NCI-H128 (cell line): ENCODE measurements around the gene USH1G.
"Not testable (repeated sequence)": the region's sequence is repeated elsewhere in the genome, so short reads cannot be mapped to it uniquely, and the experiment has no call there.

Experiments used
- DNase-seq: peaks from one replicate; lab custom pipeline; 2025; ENCODE audit not compliant: unreplicated experiment; lab: John Stamatoyannopoulos, UW

USH1G gene

DNA sequence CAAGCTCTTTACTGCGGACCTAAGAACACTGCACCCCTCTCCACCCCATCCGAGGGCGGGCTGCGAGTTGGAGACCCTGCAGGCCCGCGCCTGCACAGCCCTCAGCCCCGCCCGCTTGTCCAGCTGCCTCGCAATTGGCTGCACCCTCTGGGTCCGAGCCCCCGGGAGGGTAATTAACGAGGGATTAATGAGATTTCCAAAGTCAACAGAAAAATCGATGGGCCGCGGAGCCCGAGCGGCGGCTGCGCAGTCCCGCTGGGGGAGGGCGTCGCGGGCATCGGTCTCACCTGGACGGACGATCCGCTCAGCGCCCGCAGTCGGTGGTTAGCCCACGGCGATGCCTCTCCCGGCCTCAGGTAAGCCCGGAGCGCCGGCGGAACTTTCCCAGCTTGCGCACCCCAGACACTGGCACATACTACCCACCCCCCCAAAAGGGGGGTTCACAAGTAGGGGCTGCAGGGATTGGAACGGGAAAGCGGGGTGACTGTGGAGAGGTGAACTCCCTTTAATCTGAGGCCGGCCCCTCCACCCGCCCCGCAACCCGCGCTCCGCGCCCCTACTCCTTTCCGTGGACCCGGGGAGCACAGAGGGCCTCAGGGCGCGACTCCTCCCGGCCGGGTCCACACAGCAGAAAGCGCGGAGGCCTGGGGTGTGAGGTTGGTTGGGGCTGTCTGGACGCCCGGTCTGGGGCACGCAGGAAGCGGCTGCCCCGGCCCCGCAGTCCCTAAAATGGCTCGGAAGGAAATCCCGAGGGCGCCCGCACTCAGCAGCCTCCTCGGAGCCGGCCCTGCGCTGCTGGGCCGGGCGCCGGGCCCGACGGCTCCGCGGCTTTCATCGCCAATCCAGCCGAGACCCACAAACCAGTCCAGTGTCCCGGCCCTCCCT, 12.8 kb upstream of the USH1G start, which contains the start of gene OTOP3:
OTOP3 (plus strand) TSS at position 314 of the 885 bp plus-strand sequence; CDS start at position 338, 24 bp downstream.
- DNase-seq: no peak

DNA sequence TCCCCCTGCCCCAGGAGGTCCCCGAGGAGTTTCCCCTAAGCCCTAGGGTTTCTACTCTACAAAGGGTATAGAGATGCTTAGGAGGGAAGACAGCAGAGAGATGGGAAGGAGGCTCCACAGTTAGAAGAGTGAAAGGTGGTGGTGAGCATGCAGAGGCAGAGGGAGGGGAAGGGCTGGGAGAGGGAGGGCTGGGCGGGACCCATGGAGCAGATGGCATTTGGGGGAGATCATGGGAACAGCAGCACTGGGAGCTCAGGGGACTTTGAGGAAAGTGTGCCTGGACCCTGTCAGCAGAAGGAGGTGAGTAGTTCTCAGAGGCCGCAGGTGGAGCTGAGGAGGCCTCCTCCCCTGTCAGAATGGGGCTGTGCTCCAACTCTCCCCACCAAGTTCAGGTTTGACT, 12.0 kb upstream of the USH1G start:
- DNase-seq: no peak

- DNase-seq: no peak
These were observed 7.5 kb upstream of the USH1G start for GRCh38 chr17:74930535-74931036.

DNA sequence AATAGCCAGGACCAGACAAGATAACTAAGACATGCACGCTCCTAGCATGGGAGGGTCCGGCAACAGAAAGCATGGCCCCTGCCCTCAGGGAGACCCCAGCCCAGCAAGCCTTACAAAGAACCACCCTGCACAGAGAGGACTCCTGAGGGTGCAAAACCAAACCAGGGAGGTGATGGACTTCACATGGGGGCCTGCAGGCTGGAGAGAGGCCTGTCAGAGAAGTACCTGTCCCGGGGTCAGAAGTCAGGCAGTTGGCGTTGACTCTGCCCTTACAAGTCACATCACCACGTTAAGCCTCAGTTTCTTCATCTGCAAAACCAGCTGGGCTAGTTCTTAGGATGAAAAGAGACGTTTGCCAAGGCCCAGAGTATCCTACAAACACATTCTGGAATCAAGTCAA, 5.7 kb upstream of the USH1G start:
- no peak for DNase-seq

DNA sequence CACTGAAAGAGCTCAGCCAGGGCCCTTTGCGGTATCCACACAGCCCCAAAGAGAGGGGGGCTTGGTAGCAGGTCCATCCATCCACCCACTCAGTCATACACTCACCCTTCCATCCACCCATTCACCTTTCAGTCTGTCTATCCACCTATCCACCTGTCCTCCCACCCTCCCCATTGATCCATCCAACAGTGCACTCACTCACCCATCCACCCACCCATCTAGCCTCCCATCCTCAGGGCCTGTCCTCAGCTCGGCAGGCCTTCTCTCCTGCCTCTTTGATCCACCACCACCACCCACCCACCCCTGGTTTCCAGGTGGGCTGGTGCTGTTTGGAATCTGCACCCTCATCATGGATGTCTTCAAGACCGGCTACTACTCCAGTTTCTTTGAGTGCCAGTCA, 2.2 kb upstream of the USH1G start:
- DNase-seq: no peak

GRCh38 chr17:74924250-74924948, 1.3 kb upstream of the USH1G start, which contains the start of gene OTOP2:
OTOP2 (plus strand) TSS chr17:74924273; CDS start chr17:74924633, 360 bp downstream.
- DNase-seq: no peak

DNA sequence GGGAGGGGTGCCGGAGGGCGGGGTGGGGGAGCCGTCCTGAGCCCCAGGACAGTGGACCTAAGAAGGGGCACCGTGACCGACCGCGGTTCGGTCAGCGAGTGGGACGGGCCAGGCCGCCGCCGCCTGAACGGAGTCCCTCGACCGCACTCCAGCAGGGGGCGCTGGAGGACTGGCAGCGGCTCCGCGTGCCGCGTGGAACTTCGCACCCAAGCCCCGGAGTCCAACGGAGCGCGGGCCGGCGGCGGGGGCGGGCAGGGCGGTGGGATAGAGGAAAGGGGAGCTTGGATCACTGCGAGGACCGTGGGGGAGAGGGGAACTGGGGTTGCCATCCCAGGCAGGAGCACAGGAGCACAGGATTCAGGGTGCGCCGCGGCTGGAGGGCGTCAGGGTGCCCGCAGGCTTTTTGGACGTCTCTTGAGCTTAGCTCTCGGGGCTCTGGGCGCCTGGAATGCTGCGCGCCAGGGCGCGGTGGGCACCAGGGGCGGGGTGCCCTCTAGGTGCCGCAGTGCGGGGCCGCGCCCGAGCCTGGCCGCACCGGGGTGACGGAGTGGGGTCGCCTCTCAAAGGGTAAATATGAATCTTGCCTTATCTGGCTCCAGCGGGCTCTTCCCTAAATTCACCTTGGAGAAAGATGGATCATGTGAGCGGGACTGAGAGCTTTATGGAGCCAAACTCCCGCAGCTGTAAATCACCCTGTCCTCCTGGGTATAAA, 639 bp upstream of the USH1G start:
- no peak for DNase-seq

DNA sequence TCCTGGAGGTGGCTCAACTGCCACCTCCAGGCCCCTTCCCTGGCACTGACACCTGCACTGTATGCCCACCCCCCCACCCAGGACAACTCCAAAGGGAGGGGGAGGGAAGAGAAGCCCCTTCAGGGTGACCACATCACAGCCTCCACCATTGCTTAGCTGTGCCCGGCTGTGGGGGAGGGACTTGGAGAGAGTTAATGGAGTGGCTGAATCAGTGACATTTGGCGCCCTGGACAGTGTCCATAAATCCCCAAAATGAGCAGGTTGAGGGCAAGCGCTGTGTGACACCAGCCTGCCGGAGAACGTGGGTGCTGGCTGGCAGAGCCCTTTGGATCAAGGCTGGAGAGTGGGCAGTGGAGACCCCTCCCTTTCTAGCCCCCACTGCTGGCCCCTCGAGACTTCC, 883 bp downstream of the USH1G start:
- no peak for DNase-seq

DNA sequence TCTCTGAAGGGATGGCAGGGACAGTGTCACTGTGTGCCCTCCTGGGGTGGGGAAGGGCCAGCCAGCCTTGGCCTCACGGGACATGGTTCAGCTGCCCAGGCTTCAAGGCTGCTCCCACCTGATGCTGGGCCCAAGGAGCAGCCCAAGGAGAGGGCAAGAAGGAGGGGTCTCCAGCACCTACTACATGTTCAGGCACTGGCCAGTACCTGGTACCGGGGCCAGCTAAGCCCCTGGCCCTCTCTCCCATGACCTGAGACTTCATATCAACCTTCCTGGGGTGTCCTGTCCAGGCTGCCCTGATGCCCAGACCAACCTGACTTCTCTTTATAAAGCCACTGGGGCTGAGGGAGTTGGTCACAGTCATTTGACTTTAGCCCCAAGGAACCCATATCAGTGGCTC, 1.3 kb downstream of the USH1G start:
- no peak for DNase-seq

- DNase-seq: no peak
These were observed 1.9 kb downstream of the USH1G start for GRCh38 chr17:74921026-74921681.

DNA sequence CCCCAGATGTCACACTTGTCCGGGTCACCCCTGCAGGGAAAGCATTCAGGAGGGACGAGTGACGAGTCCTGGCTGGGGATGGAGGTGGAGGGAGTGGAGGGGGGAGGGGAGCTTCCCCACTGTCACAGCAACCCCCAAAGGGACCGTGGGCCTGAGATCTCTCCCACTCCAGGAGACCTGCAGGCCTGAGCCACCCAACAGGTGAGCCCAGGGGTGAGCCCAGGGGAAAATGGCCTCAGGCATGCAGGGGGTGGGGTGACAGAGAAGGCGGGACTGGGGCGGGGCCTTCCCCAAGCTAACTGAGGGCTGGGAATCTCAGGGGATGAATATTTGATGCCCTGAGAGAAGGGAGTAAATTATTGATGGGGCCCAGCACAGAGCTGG, 2.4 kb downstream of the USH1G start:
- no peak for DNase-seq

DNA sequence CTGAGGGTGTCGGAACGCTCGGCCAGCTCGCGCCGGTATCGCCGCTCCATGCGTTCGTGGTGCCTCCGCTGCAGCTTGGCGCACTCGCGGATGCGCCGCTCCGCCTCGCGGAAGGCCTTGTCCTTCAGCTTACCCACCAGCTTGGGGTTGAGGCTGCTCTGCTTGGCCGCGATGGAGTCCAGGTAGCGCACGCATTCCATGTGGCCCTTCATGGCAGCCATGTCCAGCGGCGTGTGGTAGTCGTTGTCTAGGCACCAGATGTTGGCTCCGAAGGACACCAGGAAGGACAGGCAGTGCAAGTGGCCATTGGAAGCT, 2.8 kb downstream of the USH1G start:
- no peak for DNase-seq

DNA sequence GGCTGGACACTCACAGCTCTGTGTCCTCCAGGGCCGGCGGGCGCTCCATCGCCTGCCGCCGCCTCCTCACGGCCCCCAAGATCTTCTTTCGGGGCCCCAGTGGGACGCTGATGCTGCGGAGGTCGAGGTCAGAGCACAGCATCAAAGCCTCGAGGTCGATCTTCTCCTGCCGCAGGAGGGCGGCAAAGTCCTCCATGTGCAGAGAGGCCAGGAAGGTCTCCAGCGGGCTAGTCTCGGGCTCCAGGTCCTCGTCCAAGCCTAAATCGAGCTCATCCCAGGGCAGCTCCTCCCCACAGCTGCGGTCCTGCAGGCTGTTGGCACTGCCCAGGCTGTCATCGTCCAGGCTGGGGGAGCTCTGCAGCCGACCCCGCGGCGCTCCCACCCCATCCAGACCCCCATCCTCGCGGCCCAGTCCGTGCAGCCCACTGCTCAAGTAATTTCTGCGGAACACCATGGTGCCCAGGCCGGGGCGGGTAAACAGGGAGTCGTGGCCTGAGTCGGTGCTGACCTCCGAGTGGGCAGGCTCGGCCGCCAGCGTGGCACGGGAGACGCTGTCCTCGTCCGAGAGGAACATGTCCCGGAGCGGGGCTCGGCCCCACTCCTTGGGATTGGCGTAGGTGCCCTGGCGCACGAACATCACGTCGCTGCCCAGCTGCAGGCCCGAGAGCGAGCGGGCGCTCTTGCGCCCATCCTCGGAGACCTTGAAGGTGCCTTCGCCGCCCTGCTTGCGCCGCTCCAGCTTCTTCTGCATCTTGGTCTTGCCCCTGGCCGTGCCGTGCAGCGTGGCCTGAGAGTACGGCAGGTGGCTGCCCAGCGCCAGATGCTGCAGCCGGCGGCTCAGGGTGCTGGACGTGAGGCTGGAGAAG, 3.4 kb downstream of the USH1G start:
- DNase-seq: no peak

GRCh38 chr17:74918906-74919305, 4.1 kb downstream of the USH1G start:
- no peak for DNase-seq

- no peak for DNase-seq
These were observed 5.6 kb downstream of the USH1G start for GRCh38 chr17:74917430-74917829.

DNA sequence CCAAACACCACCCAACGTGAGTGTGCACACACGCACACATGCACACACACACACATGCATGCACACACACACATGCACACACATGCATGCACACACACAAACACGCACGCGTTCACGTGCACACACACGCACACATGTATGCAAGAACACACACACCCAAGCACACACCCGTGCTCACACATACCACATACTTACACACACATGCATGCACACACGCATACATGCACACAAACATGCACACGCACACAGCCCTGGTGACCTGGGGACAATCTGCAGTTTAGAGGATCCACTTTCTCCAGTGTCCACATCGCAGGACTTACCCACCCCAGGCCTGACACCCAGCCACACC, 6.2 kb downstream of the USH1G start:
- no peak for DNase-seq

DNA sequence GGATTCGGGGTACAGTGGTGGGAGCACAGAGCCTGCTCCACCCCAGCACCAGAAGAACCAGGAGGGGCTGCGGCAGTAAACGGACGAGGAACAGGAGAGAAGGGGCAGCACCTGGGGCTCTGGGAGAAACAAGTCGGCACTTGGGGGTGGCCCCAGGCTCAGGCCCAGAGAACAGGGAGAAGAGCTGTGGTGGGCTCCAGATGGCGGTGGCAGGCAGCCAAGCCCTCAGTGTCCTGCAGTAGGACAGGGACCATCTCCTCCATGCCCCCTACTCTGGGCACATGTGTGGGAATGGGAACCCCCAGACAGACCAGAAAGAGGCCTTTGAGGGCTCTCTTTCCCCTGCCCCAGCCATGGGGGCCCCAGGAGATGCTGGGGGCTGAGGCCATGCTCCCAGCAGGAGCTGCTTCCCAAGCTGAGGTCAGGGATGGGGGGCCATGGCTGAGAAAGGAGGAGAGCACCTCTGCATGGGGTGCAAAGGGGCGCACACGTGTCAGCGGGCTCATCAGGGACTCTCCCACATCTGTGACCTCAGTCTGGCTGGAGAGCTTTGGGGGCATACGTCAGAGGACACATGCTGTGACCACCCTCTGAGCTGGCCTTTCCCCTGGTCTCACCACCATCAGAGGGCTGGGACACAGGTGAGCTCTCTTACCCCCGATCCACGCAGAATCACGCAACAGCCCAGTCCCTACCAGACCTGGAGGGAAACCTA, 6.8 kb downstream of the USH1G start:
- DNase-seq: no peak

DNA sequence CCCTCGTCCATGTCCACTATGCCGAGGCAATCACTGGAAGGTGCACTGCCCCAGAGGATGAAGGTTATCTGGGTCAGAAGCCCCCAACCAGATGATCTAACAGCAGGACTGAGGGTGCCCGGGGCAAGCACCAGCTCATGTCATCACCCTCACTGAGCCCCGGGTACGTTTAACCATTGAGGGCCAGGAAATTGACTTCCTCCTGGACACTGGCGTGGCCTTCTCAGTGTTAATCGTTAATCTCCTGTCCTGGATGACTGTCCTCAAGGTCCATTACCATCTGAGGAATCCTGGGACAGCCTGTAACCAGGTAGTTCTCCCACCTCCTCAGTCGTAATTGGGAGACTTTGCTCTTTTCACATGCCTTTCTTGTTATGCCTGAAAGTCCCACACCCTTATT, 11.6 kb downstream of the USH1G start:
- DNase-seq: not testable (repeated sequence)

DNA sequence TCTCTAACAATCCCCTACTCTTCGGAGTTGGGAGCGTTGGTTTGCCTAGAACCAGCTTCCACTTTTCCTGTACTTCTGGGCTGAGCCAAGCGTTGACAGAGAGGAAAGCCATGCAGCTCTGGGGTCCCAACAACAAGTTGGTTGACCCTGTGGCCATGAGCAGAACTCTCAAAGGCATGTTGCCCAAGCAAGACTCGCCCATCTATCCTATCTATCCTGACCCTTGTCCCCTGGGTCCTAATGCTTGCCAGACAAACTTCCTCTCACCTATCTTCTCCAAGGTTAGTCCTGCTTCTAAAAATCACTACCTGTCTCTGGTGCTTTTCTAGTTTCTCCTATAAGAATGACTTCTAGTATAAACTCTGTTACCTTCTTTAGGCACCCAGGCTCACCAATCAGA, 14.0 kb downstream of the USH1G start:
- DNase-seq: not testable (repeated sequence)

DNA sequence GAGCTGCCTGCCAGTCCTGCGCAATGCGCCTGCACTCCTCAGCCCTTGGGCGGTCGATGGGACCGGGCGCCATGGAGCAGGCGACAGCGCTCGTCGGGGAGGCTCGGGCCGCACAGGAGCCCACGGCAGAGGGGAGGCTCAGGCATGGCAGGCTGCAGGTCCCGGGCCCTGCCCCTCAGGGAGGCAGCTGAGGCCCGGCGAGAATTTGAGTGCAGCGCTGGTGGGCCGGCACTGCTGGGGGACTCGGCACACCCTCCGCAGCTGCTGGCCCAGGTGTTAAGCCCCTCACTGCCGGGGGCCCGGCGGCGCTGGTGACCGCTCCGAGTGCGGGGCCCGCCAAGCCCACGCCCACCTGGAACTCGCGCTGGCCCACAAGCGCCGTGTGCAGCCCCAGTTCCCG, 16.0 kb downstream of the USH1G start:
- no peak for DNase-seq
